8988T (cell line): Measurements from ENCODE around the gene SPPL2C.

ENCODE experiments used
- DNase-seq: peaks from one replicate; pipeline ENCODE4 v3.0.0; 2011

SPPL2C gene

GRCh38 chr17:45888392-45888791 is 43.7 kb downstream of the SPPL2C start:
- no peak for DNase-seq

GRCh38 chr17:45889579-45889978 is 44.9 kb downstream of the SPPL2C start:
- DNase-seq: no peak

GRCh38 chr17:45893725-45894021 is 49.0 kb downstream of the SPPL2C start:
- DNase-seq: no peak

GRCh38 chr17:45894022-45894784 is 49.5 kb downstream of the SPPL2C start, which contains the start of gene MAPT:
Gene MAPT (plus strand): TSS chr17:45894554. CDS start chr17:45962338, 67,784 bp downstream.
- peak; percentile 92 for DNase-seq

- DNase-seq: peak; percentile 51
Measured at GRCh38 chr17:45895304-45895968, 50.8 kb downstream of the SPPL2C start.

GRCh38 chr17:45895969-45896785 is 51.5 kb downstream of the SPPL2C start:
- no peak for DNase-seq
